GM19240 (cell line): Measurements from ENCODE around the gene CTSD.
"Not testable (repeated sequence)": the region's sequence is repeated elsewhere in the genome, so short reads cannot be mapped to it uniquely, and the experiment has no call there.

ENCODE experiments used
- DNase-seq: peaks from one replicate; pipeline ENCODE4 v3.0.0; 2011; ENCODE audit warnings: low spot score; ENCODE audit not compliant: insufficient read length

Gene CTSD

GRCh38 chr11:1763796-1764661 is at the start of gene CTSD:
TSS of gene CTSD (minus strand) at chr11:1763927. CDS start at chr11:1763859, 68 bp downstream.
- DNase-seq, result peak; percentile 99

- not testable (repeated sequence) for DNase-seq
Observed at GRCh38 chr11:1813356-1813755, 49.6 kb upstream of the CTSD start.

DNA sequence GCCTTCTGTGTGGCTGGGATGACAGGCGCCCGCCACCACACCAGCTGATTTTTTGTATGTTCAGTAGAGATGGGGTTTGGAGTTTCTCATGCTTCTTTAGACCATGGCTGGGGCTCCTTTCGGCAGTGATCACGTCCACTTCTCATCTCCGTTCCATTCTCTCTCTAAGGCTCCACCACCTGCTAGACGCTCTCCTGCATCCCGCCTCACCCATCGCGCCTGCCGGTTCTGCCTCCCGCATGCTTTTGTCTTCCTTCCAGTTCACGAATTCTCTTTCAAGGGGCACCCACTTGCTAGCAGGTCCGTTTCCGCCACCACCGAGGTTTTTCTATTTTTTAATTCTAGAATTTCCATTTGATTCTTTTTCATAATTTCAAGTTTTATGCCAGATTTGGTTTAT is 49.1 kb upstream of the CTSD start:
- no peak for DNase-seq

DNA sequence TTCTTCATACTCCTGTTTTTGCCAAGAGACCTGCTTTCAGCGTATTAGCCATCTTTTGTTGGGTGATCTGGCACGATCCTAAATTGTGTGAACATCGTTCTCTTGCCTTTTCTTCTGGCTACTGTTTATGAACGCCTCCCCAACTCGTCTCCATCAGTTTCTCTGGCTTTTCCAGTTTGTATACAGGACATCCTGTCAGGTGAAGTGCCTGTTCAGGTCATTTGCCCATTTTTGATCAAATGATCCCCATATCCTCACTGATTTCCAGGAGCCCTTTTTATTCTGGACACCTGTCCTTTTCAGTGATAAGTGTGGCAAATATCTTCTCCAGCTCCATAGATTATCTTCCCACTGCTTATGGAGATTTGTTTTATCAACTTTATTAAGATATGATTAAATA is 48.5 kb upstream of the CTSD start:
- no peak for DNase-seq

DNA sequence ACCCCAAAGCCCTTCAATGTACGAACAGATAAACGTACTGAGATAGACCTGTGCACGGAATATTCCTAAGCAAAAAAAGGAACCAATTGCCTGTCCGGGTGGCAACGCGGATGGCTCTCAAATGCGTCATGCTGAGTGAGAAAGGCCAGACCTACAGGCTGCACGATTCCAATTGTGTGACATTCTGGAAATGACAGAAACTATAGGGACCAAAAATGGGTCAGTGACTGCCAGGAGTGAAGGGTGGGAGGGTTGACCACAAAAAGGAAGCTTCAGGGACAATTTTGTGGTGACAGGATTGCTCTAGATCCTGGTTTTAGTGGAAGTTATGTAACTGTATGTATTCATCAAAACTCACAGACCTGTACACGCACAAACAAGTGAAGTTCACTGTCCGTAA is 47.0 kb upstream of the CTSD start:
- no peak for DNase-seq

DNA sequence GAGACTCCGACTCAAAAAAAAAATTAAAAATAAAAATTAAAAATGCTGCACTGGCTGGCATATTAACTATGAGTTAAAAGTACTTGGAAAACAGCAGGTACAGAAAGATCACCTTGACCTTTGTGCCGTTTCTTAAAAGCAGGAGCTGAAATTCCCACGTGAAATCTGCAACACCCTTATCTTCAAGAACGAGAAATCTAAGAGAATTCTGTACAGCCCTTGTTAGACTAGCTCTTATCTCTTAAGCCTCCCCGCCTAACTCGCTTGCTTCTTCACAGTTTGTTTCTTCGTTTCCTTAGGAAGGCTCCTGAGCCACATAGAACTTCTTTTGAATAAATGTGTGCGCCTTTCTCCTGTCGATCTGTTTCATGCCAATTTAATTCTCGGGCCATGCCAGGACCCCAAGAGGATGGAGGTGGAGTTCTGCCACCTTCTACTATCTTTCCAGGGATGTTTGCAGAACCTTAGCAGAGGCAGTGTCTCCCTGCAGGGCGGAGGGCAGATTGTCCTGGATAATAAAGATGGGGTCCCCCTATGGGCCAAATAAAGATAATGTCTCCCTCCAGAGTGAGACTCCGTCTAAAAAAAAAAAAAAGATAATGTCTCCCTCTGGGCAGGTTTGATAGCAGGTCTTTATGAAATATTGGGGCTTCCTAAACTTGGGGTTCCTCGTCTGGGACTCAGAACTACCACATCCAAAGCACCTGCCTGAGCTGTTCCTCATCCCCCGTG is 43.7 kb upstream of the CTSD start:
- DNase-seq, result no peak

- no peak for DNase-seq
Observed at GRCh38 chr11:1805525-1805924, 41.8 kb upstream of the CTSD start.

DNA sequence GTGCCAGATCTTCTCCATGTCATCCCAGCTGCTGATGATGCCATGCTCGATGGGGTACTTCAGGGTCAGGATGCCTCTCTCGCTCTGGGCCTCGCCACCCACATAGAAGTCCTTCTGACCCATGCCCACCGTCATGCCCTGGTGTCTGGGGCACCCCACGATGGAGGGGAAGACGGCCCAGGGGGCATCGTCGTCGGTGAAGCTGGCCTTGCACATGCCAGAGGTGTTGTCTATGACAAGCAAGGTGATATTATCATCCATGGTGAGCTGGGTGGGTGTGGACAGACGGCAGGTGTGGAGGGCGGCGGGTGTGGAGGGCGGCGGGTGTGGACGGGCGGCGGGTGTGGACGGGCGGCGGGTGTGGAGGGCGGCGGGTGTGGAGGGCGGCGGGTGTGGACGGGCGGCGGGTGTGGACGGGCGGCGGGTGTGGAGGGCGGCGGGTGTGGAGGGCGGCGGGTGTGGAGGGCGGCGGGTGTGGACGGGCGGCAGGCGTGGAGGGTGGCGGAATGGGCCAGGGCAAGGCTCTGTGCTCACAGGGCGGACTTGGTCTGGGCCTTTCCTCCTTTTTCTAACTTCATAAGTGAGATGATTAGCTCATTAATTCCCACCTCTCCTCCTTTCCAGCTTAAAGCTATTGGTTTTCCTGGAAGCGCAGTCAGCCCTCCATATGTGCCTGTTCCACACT is 40.2 kb upstream of the CTSD start:
- DNase-seq, result not testable (repeated sequence)

- DNase-seq, result no peak
Observed at GRCh38 chr11:1803246-1803645, 39.5 kb upstream of the CTSD start.

DNA sequence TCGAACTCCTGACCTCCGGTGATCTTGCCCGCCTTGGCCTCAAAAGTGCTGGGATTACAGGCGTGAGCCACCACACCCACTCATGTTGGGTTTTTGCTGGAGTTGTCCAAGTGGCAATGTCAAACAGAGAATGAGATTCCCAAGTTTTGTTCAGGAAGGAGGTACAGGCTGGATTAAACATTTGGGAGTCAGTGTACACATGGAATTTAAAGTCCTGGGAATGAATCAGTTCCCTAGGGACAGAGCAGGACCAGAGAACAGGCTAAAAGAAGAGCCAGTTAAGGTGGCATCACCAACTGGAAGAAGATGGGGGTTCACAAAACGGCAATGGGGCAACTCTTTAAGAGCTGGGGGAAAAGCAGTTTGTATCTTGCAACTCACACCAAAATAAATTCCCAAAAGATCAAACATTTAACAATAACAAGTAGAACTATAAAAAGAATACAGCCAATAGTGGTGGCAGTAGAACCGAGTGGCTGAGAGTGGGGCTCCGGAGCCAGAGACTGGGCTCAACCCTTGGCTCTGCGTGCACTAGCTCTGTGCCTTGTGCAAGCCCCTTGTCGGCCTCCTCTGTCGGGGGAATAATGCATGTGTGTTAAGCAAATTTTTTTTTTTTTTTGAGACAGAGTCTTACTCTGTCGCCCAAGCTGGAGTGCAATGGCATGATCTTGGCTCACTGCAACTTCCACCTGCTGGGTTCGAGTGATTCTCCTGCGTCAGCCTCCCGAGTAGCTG is 33.8 kb upstream of the CTSD start:
- no peak for DNase-seq

DNA sequence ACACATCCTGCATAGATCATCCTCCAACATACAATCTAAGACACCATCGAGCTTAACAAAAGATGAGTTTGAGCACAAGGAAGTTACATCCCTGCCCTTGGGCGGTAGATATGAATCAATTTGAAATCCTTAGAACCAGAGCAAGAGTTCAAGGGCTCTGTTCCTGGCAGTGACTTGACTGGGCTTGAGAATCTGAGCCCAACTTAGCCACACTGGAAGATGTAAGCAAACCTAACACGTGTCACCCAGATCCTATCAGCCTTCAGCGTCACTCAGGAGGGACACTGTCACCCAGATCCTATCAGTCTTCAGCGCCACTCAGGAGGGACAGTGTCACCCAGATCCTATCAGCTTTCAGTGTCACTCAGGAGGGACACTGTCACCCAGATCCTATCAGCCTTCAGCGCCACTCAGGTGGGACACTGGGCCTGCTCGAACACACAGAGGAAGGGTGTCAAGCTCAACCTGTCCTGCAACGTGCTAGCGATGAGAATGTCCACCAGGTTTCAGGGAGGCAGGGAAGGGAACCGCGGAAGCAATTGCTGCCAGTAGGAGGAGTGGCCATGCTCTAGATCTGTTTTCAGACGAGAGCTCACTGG is 32.8 kb upstream of the CTSD start:
- no peak for DNase-seq

DNA sequence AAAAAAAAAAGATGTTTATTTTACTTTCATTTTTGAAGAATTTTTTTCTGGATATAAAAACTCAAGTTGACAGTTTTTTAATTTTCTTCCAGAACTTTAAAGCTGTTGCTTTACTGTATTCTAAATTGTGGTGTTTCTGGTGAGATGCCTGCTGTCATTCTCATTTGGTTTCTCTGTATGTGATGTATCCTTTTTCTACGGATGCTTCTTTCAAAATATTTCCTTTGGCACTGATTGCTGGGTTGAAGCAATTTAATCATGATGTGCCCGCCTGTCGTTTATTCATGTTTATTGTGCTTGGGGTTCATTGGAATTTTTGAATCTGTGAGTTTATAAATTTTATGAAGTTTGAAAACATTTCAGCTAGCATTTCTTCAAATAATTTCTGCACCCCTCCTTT is 29.4 kb upstream of the CTSD start:
- DNase-seq, result no peak

DNA sequence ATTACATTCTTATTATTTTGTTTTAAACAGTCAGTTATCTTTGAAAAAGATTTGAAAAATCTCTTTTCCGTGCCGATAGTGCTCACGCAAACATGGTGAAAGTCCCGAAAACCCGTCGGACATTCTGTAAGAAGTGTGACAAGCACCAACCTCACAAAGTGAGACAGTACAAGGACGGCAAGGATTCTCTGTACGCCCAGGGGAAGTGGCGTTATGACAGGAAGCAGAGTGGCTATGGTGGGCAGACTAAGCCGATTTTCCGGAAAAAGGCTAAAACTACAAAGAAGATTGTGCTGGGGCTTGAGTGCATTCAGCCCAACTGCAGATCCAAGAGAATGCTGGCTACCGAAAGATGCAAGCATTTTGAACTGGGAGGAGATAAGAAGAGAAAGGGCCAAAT is 28.7 kb upstream of the CTSD start:
- no peak for DNase-seq

GRCh38 chr11:1791912-1792311 is 28.2 kb upstream of the CTSD start:
- DNase-seq, result no peak

GRCh38 chr11:1786466-1786865 is 22.7 kb upstream of the CTSD start:
- no peak for DNase-seq

- no peak for DNase-seq
Observed at GRCh38 chr11:1785749-1786413, 22.2 kb upstream of the CTSD start.

GRCh38 chr11:1784761-1785650 is 21.3 kb upstream of the CTSD start:
- DNase-seq, result no peak

DNA sequence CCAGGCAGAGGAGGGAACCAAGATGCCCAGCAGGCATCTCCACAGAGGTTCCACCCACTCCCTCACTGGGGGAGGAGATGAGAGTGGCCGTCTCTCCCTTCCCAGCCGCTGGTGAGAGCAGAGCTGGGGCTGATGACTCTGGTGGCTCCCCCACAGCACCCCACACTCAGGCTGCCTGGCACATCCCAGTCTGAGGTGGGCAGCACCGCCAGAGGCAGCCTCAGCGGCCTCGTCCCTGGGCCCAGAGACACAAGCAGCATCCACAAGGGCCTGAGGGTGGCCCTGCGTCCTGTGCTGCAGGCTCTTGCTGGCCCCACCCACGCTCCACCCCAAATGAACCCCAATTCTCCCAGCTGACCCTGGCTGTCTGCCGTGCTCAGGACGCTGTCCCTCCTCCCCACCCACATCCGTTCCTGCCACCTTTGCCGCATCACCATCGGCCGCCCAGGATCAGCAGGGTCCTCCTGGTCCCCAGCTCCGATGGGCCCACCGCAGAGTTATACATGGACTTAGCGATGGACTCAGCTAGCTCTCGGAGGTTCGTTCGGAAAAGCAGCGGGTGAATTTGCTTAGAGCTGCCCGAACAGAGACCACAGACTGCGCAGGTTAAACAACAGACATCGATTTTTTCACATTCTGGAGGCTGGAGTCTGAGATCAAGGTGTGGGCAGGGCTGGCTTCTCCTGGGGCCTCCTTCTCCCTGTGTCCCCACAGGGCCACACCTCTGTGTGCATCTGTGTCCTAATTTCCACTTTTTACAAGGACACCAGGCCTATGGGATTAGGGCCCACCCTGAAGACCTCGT is 20.2 kb upstream of the CTSD start:
- DNase-seq, result no peak
